HepG2 (cell line): Measurements from ENCODE around the gene ANO6. TPM values are rescaled to one million over a fixed set of nuclear protein-coding genes. Genes with fewer than 3 reads are reported as not detected.
A peak's percentile ranks its signal among the peaks of the same experiment; 100 is the strongest.

ENCODE experiments used
- AGO1 ChIP-seq: fragments of 200-400 bp; formaldehyde crosslinking; IDR thresholded peaks from 2 replicates; pipeline ENCODE4 v1.6.1; 2017; ENCODE audit warnings: mild to moderate bottlenecking, low read depth, low read length, moderate library complexity; ENCODE audit not compliant: poor library complexity, severe bottlenecking
- CEBPG ChIP-seq: IDR thresholded peaks from 2 replicates; pipeline ENCODE4 v1.6.1; 2016
- CREBL2 ChIP-seq: sonication (generic); formaldehyde crosslinking; IDR thresholded peaks from 2 replicates; pipeline ENCODE4 v1.8.1; 2023; ENCODE audit warnings: missing genetic modification reagents, mild to moderate bottlenecking, borderline replicate concordance
- FOXP1 ChIP-seq, 2 experiments: fragments of 450-650 bp in 1 of 2; IDR thresholded peaks; 2 replicates each; pipeline ENCODE4 v1.6.1; 2017 to 2018; ENCODE audit warnings: antibody characterized with exemption in 1 of 2
- GABPA ChIP-seq, 2 experiments: IDR thresholded peaks; 2 replicates each; pipeline ENCODE4 v1.6.1; 2011 to 2016; ENCODE audit warnings: low read depth in 2 of 2, low read length in 1 of 2, missing biosample characterization in 1 of 2, missing genetic modification characterization in 1 of 2
- HDAC1 ChIP-seq: sonication (generic); formaldehyde crosslinking; IDR thresholded peaks from 2 replicates; pipeline ENCODE4 v1.5.1; 2020; ENCODE audit warnings: mild to moderate bottlenecking, missing genetic modification reagents
- HNRNPL ChIP-seq: fragments of 200-400 bp; formaldehyde crosslinking; IDR thresholded peaks from 2 replicates; pipeline ENCODE4 v1.6.1; 2017; ENCODE audit warnings: mild to moderate bottlenecking, low read depth, low read length
- KAT7 ChIP-seq: IDR thresholded peaks from 2 replicates; pipeline ENCODE4 v1.6.1; 2018; ENCODE audit warnings: borderline replicate concordance, missing compliant biosample characterization
- MAFG ChIP-seq: sonication (generic); formaldehyde crosslinking; IDR thresholded peaks from 2 replicates; pipeline ENCODE4 v1.5.1; 2020; ENCODE audit warnings: mild to moderate bottlenecking, missing genetic modification reagents
- MEIS2 ChIP-seq: sonication (generic); formaldehyde crosslinking; IDR thresholded peaks from 2 replicates; pipeline ENCODE4 v1.9.0; 2021; ENCODE audit warnings: mild to moderate bottlenecking, missing genetic modification reagents
- MIER2 ChIP-seq: IDR thresholded peaks from 2 replicates; pipeline ENCODE4 v1.6.1; 2016; ENCODE audit warnings: missing biosample characterization, missing genetic modification reagents
- NCOR1 ChIP-seq: fragments of 200-600 bp; sonication (generic); IDR thresholded peaks from 2 replicates; pipeline ENCODE4 v1.7.0; 2017; ENCODE audit warnings: antibody characterized with exemption, low read length, borderline replicate concordance
- RAD21 ChIP-seq: fragments of 450-650 bp; formaldehyde crosslinking; IDR thresholded peaks from 2 replicates; pipeline ENCODE4 v1.5.0; 2020; ENCODE audit warnings: mild to moderate bottlenecking
- ZFP1 ChIP-seq: IDR thresholded peaks from 2 replicates; pipeline ENCODE4 v1.6.1; 2016
- ZFP37 ChIP-seq: sonication (generic); formaldehyde crosslinking; IDR thresholded peaks from 2 replicates; pipeline ENCODE4 v1.4.0; 2020; ENCODE audit warnings: missing genetic modification reagents, borderline replicate concordance
- ZNF260 ChIP-seq: sonication (generic); formaldehyde crosslinking; IDR thresholded peaks from 2 replicates; pipeline ENCODE4 v1.4.0; 2020; ENCODE audit warnings: missing genetic modification reagents, low read depth, mild to moderate bottlenecking, borderline replicate concordance
- ZNF609 ChIP-seq: sonication (generic); formaldehyde crosslinking; IDR thresholded peaks from 2 replicates; pipeline ENCODE4 v1.4.0; 2020; ENCODE audit warnings: mild to moderate bottlenecking, missing genetic modification reagents, borderline replicate concordance
- polyA plus RNA-seq, 8 experiments: library from polyadenylated mRNA; depleted of rRNA in 3 of 8; stranded (reverse) in 7 of 8; unstranded in 1 of 8; fragments of >200 nt; fragmentation: Illumina TruSeq in 4 of 8; extraction: Trizol in 4 of 8; gene quantifications; 2 replicates each; pipeline versions ENCODE4 v1.2.1 to v1.2.3, GENCODE V29; 2011 to 2016; ENCODE audit warnings: low read depth in 4 of 8, missing spikeins in 1 of 8, mixed read lengths in 1 of 8; ENCODE audit not compliant: insufficient read depth in 1 of 8
- total RNA-seq, 5 experiments: library from RNA; depleted of rRNA; stranded (reverse); fragments of >200 nt; fragmentation: Illumina TruSeq; extraction: Trizol; gene quantifications; 2 replicates each; pipeline ENCODE4 v1.2.3, GENCODE V29; 2016; ENCODE audit warnings: low read depth in 1 of 5
- TF ChIP-seq, protein P1 (sequence below): sonication (generic); formaldehyde crosslinking; IDR thresholded peaks from 2 replicates; pipeline ENCODE4 v1.9.0; 2021; ENCODE audit warnings: missing genetic modification reagents, mild to moderate bottlenecking, borderline replicate concordance
- TF ChIP-seq, protein P2 (sequence below): sonication (generic); formaldehyde crosslinking; IDR thresholded peaks from 2 replicates; pipeline ENCODE4 v1.4.0; 2020; ENCODE audit warnings: missing genetic modification reagents

Gene ANO6
- total and polyA plus RNA-seq, 2 of the 13 experiments (the other 11 are each of a cell fraction or from before 2014, with no cell fraction given) = 37.8 to 57.1 TPM

- TF ChIP-seq, protein P1, sequence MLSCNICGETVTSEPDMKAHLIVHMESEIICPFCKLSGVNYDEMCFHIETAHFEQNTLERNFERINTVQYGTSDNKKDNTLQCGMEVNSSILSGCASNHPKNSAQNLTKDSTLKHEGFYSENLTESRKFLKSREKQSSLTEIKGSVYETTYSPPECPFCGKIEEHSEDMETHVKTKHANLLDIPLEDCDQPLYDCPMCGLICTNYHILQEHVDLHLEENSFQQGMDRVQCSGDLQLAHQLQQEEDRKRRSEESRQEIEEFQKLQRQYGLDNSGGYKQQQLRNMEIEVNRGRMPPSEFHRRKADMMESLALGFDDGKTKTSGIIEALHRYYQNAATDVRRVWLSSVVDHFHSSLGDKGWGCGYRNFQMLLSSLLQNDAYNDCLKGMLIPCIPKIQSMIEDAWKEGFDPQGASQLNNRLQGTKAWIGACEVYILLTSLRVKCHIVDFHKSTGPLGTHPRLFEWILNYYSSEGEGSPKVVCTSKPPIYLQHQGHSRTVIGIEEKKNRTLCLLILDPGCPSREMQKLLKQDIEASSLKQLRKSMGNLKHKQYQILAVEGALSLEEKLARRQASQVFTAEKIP (CRISPR knock-in tag) = no peak
- TF ChIP-seq ZFP37 (CRISPR knock-in tag) (no peak), CREBL2 (CRISPR knock-in tag) (no peak), AGO1 (no peak), CEBPG (CRISPR knock-in tag) (peak; percentile 99), RAD21 (no peak), ZNF609 (CRISPR knock-in tag) (peak; percentile 78; the same call in 1 of the 2 replicates), MIER2 (CRISPR knock-in tag) (peak; percentile 83; the same call in 1 of the 2 replicates), ZNF260 (CRISPR knock-in tag) (no peak), ZFP1 (CRISPR knock-in tag) (peak; percentile 58; the same call in 1 of the 2 replicates), HNRNPL (0 out of 2 replicates have a peak, but pooled peaks have one; percentile 34), HDAC1 (peak; percentile 70; the same call in 1 of the 2 replicates), MAFG (CRISPR knock-in tag) (no peak), FOXP1 (IDR thresholded peaks at IDR 0.05) (no peak), FOXP1 (CRISPR knock-in tag; IDR thresholded peaks at IDR 0.05) (peak; percentile 82; the same call in 1 of the 2 replicates), NCOR1 (peak; percentile 91), GABPA (IDR thresholded peaks at IDR 0.05; ENCODE audit: low read depth, low read length) (no peak), GABPA (CRISPR knock-in tag; IDR thresholded peaks at IDR 0.05; ENCODE audit: low read depth) (peak; percentile 42; the same call in 1 of the 2 replicates), MEIS2 (CRISPR knock-in tag) (peak; percentile 44; the same call in 1 of the 2 replicates), KAT7 (CRISPR knock-in tag) (no peak)
- TF ChIP-seq, protein P2, sequence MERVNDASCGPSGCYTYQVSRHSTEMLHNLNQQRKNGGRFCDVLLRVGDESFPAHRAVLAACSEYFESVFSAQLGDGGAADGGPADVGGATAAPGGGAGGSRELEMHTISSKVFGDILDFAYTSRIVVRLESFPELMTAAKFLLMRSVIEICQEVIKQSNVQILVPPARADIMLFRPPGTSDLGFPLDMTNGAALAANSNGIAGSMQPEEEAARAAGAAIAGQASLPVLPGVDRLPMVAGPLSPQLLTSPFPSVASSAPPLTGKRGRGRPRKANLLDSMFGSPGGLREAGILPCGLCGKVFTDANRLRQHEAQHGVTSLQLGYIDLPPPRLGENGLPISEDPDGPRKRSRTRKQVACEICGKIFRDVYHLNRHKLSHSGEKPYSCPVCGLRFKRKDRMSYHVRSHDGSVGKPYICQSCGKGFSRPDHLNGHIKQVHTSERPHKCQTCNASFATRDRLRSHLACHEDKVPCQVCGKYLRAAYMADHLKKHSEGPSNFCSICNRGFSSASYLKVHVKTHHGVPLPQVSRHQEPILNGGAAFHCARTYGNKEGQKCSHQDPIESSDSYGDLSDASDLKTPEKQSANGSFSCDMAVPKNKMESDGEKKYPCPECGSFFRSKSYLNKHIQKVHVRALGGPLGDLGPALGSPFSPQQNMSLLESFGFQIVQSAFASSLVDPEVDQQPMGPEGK = peak; percentile 77
These were observed 44.4 kb downstream of the ANO6 start (continued) for GRCh38 chr12:45260104-45260815.
